HG03354 (cell line): ENCODE results near the gene EMC1.
"Not testable (repeated sequence)": the region's sequence is repeated elsewhere in the genome, so short reads cannot be mapped to it uniquely, and the experiment has no call there.

Source experiments
- ATAC-seq: cut with Tn5 transposase; IDR thresholded peaks from one replicate; pipeline ENCODE4 v1.9.1; 2021; ENCODE audit warnings: mild to moderate bottlenecking; ENCODE audit not compliant: unreplicated experiment, poor library complexity, severe bottlenecking

EMC1 gene

GRCh38 chr1:19262744-19263143 is 11.4 kb upstream of the EMC1 start:
- ATAC-seq = no peak

DNA sequence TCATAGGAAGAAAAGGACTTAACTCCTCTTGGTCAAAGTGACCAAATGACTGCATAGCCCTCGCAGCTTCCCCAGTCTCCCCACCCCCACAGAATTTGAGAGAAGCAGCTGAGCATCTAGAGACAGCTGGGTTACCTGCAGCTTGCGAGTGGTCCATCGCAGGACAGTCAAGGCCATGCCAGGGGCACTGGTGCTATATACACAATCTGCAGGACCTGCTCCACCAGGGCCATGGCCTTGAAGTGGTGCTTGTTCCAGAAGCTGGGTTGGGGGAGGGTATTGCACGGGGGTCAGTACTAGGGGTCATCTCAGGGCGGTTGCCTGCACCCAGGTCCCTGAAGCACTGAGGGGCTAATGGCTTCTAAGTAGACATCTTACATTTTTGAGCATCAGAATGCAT is 10.7 kb upstream of the EMC1 start:
- ATAC-seq = no peak

DNA sequence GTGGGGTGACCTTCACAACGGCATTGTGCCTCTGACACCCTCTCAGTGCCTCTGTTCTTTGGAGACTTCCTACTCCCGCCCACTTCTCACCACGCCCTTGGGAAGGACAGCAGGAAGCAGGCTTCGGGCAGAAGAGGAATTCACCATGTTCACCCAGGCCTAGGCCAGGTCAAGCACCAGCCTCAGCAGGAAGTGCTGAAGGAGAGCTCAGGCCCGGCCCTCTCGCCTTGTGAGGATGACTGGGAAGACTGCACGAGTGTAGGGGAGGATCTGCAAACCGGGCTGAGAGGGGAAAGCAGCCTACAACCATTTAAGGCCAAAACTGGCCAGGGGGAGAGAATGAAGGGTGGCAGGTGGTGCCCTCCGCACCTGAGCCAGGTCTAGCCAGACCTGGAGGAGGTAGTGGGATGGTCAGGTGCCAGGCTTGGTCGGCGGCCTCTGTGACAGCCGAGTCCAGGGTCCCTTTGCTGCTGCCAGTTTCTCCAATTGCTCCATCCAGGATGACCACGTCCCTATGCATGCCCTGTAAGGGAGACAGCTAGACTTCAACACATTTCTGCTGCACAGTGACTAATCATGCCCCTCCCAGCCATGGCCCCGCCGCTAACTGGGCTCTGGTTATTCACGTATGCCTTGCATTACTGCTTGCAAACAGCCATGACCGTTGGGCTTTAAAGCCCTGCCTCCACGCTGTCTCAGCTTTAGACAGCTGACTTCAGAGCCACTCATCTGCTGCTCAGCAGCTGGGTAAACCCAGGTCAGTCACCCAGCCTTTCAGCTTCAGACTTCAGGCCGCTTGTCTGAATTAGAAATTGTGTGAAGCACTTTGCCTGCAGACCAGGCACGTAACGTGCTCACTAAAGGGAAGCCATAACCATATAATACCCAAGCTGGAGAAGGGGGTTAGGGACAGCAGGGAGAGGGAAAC is 9.2 kb upstream of the EMC1 start:
- no peak for ATAC-seq

- no peak for ATAC-seq
These were observed 7.0 kb upstream of the EMC1 start for GRCh38 chr1:19258353-19258752.

- no peak for ATAC-seq
These were observed 6.0 kb upstream of the EMC1 start for GRCh38 chr1:19257178-19257914.

DNA sequence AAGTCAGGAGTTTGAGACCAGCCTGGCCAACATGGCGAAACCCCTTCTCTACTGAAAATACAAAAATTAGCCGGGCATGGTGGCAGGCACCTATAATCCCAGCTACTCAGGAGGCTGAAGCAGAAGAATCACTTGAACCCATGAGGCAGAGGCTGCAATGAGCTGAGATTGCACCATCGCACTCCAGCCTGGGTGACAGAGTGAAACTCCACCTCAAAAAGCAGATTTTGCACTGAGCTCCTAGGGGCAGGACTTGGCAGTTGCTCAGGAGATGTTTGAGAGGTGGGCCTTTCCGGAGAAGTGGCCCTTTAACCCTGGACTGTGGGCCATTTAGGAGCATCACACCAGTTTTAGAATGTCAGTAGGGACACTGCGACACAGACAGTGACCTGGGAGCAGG is 5.0 kb upstream of the EMC1 start:
- not testable (repeated sequence) for ATAC-seq

DNA sequence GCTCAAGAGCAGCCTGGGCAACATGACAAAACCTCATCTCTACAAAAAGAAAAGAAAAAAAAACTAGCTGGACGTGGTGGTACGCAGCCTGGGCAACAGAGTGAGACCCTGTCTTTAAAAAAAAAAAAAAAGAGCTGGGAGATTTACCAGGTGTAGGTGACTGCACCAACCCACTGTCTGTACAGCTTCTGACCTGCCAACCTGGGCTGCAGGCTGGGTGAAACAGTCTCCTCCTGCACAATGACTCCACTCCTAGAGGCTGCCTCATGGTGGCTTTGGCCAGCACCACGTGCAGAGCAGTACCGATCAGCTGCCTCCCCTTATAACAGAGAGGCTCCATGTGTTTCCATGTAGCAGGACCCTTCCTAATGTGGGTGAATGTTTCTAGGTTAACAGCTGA is 4.0 kb upstream of the EMC1 start:
- no peak for ATAC-seq

DNA sequence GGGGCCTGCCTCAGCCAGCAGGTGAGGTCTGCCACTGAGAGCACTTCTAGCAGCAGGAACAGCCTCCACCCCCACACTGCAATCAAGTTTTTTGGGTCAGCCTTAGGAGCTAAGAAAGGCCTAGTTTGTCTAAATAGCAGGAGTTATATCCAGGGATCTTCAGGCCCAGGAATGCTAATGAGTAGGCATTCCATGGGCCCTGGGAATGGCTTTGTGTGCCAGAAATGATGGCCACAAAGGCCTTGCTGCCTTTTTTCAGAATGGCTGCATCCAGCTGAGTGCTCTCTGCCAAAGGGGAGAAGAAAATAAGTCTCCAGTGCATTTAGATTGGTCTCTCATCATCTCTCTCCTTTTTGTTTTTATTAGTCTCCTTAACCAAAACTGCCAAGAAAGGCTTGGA is 3.1 kb upstream of the EMC1 start:
- no peak for ATAC-seq

- no peak for ATAC-seq
These were observed 557 bp downstream of the EMC1 start for GRCh38 chr1:19250629-19251304.

DNA sequence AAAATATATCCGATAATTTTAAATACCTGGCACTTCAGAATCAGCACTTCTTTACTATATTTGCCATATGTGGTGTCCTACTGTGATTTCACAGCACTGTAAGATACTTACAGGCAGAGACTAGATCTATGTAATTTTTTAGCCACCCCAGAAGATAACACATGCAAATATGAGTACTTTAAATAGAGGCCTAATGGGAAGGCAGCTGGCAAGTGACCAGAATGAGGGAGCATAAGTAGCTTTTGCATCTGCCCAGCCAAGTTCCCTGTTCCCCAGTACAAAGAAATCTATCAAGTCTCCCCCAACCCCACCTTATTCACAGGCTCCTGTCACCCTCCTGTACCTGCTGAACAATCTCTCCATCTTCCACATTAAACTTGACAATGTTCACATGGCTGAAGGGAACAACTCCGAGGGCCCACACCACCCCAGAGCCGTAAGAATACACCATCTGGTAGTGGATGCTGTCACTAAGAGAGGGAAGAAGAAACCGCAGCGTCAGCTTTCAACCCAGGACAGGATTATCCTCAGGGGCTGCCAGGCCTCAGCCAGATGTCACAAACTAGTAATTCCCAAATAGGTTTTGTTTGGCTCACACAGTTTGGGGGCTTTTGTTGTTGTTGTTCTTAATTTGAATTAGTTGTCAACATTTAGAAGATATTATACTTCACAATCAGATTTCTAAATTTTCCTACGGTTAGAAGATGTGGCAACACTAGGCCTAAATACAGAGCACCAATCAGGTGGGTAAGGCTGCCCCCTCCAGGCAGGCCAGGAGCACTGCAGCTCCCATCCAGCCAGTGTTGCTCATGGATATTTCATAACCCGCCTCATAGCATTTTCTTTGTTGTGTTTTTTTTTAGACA is 10.4 kb downstream of the EMC1 start:
- no peak for ATAC-seq

DNA sequence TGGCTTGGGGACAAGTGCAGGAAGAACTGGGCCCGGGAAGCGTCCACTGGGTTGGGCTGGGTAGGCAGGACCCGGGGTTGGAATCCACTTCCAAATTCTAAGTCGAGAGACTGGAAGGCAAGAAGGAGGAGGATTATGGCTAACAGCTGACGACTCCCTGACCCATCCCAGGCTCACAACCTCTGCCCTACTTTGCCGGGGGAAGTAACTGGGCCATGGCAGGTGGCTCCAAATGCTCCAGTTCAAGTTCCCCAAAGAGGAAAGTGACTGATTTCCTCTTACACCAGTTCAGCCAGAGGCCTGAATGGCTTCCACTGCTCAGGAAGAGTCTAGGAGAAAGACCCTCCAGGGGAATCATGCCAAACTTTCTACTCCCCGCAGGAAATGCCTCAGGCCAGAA is 11.4 kb downstream of the EMC1 start:
- ATAC-seq = no peak

DNA sequence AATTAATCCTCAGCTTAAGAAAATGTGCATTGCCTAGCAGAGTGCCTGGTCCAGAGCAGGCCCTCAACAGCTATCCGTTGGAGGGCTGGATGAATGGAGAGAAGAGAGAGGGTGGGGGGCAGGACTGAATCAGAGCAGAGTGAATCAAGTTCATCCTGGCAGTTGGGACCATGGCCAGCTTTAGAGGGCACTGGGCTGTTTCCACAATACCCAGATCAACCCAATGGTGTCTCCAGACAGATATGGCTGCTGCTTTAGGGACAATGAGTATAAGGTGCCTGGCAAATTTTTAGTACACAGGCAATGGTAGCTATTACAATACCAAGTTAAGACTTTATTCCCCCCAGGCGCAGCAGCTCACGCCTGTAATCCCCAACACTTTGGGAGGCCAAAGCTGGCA is 17.1 kb downstream of the EMC1 start:
- no peak for ATAC-seq

- no peak for ATAC-seq
These were observed 18.8 kb downstream of the EMC1 start for GRCh38 chr1:19232524-19232846.

DNA sequence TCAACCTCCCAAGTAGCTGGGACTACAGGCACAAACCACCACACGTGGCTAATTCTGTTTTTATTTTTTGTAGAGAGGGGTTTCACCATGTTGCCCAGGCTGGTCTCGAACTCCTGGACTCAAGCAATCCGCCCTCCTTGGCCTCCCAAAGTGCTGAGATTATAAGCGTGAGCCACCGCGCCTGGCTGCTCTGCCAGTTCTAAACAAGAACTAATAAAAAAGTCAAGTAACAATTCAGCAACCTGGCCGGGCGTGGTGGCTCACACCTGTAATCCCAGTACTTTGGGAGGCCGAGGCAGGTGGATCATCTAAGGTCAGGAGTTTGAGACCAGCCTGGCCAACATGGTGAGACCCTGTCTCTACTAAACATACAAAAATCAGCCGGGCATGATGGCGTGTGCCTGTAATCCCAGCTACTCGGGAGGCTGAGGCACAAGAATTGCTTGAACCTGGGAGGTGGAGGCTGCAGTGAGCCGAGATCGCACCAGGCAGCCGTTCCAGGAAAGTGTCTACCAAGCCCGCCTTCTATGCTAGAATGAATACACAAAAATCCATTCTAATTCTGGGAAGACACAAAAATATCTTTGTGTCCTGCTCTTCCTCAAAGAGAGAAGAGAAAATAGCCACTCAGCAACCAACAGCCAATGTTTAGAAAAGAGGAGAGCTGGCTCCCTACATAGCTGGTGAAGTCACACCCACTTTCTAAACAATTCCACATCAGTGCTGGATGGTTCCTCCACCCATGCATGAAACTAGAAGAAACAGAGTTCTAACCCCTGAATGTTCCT is 19.4 kb downstream of the EMC1 start:
- not testable (repeated sequence) for ATAC-seq

GRCh38 chr1:19229828-19230325 is 21.4 kb downstream of the EMC1 start:
- no peak for ATAC-seq

DNA sequence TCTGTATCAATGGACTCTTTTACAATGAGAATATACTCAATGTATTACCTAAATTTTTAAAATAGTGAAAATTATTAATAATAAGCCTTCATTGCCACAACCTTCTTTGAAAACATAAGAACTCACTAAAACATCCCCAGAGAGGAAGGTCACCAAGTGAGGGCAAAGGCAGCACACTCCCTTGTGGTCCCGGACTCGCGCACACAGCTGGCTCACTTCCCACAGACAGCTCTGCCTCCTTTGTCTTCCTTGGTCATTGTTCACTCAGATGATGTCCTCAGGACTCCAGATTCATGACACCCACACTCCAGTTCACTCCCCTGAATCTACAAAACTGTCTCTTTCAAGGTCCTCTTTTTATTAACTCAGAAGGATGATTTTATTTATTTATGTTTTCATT is 22.1 kb downstream of the EMC1 start:
- ATAC-seq = no peak

GRCh38 chr1:19222979-19223824 is 28.1 kb downstream of the EMC1 start:
- no peak for ATAC-seq

GRCh38 chr1:19222573-19222972 is 28.8 kb downstream of the EMC1 start:
- no peak for ATAC-seq
